HepG2 (cell line): ENCODE results near the gene LIFR. TPM values are rescaled to one million over a fixed set of nuclear protein-coding genes. Genes with fewer than 3 reads are reported as not detected.

ENCODE experiments used
- FOSL2 ChIP-seq: sonication (generic); formaldehyde crosslinking; IDR thresholded peaks from 2 replicates; pipeline ENCODE4 v1.4.0; 2020; ENCODE audit warnings: missing genetic modification reagents
- HOXA7 ChIP-seq: sonication (generic); formaldehyde crosslinking; IDR thresholded peaks from 2 replicates; pipeline ENCODE4 v1.8.1; 2022; ENCODE audit warnings: mild to moderate bottlenecking, missing genetic modification reagents, moderate library complexity
- ISL2 ChIP-seq: sonication (generic); formaldehyde crosslinking; IDR thresholded peaks from 2 replicates; pipeline ENCODE4 v1.5.0; 2020; ENCODE audit warnings: missing genetic modification reagents
- KAT8 ChIP-seq: IDR thresholded peaks from 2 replicates; pipeline ENCODE4 v1.6.1; 2016; ENCODE audit warnings: missing genetic modification reagents, missing compliant biosample characterization
- MEF2D ChIP-seq: sonication (generic); formaldehyde crosslinking; IDR thresholded peaks from 2 replicates; pipeline ENCODE4 v1.5.1; 2020; ENCODE audit warnings: mild to moderate bottlenecking, missing genetic modification reagents
- MXI1 ChIP-seq: IDR thresholded peaks from 3 replicates; pipeline ENCODE4 v1.6.1; 2012; ENCODE audit warnings: low read depth, low read length, inconsistent platforms, borderline replicate concordance
- RAD21 ChIP-seq: fragments of 450-650 bp; formaldehyde crosslinking; IDR thresholded peaks from 2 replicates; pipeline ENCODE4 v1.5.0; 2020; ENCODE audit warnings: mild to moderate bottlenecking
- REPIN1 ChIP-seq: sonication (generic); formaldehyde crosslinking; IDR thresholded peaks from 2 replicates; pipeline ENCODE4 v1.8.0; 2022; ENCODE audit warnings: missing genetic modification reagents, low read depth, mild to moderate bottlenecking, borderline replicate concordance
- SAP130 ChIP-seq: IDR thresholded peaks from 2 replicates; pipeline ENCODE4 v1.6.1; 2016; ENCODE audit warnings: low read depth
- SMC3 ChIP-seq: IDR thresholded peaks from 2 replicates; pipeline ENCODE4 v1.6.1; 2011; ENCODE audit warnings: low read length, improper control_type of control experiment
- SOX6 ChIP-seq, 2 experiments: fragments of 450-650 bp in 1 of 2; sonication (generic) in 1 of 2; formaldehyde crosslinking in 1 of 2; IDR thresholded peaks; 2 replicates each; pipeline versions ENCODE4 v1.4.0 to v1.6.1; 2017 to 2020; ENCODE audit warnings: antibody characterized with exemption in 1 of 2, mild to moderate bottlenecking in 1 of 2, missing genetic modification reagents in 1 of 2
- THAP11 ChIP-seq: IDR thresholded peaks from 2 replicates; pipeline ENCODE4 v1.6.1; 2016; ENCODE audit warnings: missing biosample characterization, missing genetic modification reagents
- ZBTB7B ChIP-seq: sonication (generic); formaldehyde crosslinking; IDR thresholded peaks from 2 replicates; pipeline ENCODE4 v1.4.0; 2020; ENCODE audit warnings: missing genetic modification reagents
- ZNF124 ChIP-seq: sonication (generic); formaldehyde crosslinking; IDR thresholded peaks from 2 replicates; pipeline ENCODE4 v1.4.0; 2020; ENCODE audit warnings: missing genetic modification reagents
- polyA plus RNA-seq, 8 experiments: library from polyadenylated mRNA; depleted of rRNA in 3 of 8; stranded (reverse) in 7 of 8; unstranded in 1 of 8; fragments of >200 nt; fragmentation: Illumina TruSeq in 4 of 8; extraction: Trizol in 4 of 8; gene quantifications; 2 replicates each; pipeline versions ENCODE4 v1.2.1 to v1.2.3, GENCODE V29; 2011 to 2016; ENCODE audit warnings: low read depth in 4 of 8, missing spikeins in 1 of 8, mixed read lengths in 1 of 8; ENCODE audit not compliant: insufficient read depth in 1 of 8
- total RNA-seq, 5 experiments: library from RNA; depleted of rRNA; stranded (reverse); fragments of >200 nt; fragmentation: Illumina TruSeq; extraction: Trizol; gene quantifications; 2 replicates each; pipeline ENCODE4 v1.2.3, GENCODE V29; 2016; ENCODE audit warnings: low read depth in 1 of 5
- TF ChIP-seq, protein P1 (sequence below): sonication (generic); formaldehyde crosslinking; IDR thresholded peaks from 2 replicates; pipeline ENCODE4 v1.4.0; 2020; ENCODE audit warnings: missing genetic modification reagents
- TF ChIP-seq, protein P2 (sequence below): sonication (generic); formaldehyde crosslinking; IDR thresholded peaks from 2 replicates; pipeline ENCODE4 v1.4.0; 2020; ENCODE audit warnings: mild to moderate bottlenecking, missing genetic modification reagents
- TF ChIP-seq, protein P3 (sequence below): IDR thresholded peaks from 2 replicates; pipeline ENCODE4 v1.6.1; 2016; ENCODE audit warnings: missing compliant biosample characterization, missing genetic modification reagents, borderline replicate concordance
- TF ChIP-seq, protein P4 (sequence below): IDR thresholded peaks from 2 replicates; pipeline ENCODE4 v1.6.1; 2018; ENCODE audit warnings: missing genetic modification reagents, mild to moderate bottlenecking, missing compliant biosample characterization
- TF ChIP-seq, protein P5 (sequence below): IDR thresholded peaks from 2 replicates; pipeline ENCODE4 v1.6.1; 2012; ENCODE audit warnings: low read depth, low read length, improper control_type of control experiment

LIFR gene
- total and polyA plus RNA-seq, 2 of the 13 experiments (the other 11 are each of a cell fraction or from before 2014, with no cell fraction given): 6.3 to 25.2 TPM

DNA sequence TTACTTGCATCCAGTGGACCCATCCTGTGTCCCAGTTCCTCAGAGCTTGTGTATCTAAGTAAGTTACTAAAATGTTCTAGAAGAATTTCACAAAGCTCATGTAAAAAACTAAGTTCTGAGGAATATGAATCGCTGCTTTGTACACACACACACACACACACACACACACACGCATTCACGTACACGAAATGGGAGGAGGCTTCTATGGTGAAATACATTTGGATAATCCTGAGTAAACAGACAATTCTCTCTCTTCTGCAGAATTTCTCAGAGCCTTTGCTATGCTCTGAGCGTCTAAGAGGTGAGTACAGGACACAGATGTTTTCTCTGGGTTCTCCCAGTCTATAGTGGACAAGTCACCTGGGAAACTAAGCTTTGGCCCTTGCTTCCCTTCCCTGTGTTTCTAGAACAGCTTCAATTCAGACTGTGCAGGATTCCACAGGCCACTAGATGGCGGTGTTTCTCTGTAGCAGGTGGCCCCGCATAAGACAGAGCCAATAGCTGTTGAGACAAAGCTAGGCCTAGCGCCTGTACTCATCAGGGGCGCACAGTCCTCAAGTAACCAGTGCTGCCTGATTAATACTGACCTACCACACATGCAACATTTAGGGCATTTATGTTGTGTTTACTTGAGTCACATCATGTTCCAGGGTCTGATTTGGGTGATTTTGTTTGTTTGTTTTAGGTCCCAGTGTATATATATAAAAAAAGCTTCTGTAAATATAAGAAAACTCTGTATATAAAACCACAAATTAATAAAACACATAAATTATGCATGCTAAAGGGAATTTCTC, 114.8 kb downstream of the LIFR start (continued):
- TF ChIP-seq, protein P1, sequence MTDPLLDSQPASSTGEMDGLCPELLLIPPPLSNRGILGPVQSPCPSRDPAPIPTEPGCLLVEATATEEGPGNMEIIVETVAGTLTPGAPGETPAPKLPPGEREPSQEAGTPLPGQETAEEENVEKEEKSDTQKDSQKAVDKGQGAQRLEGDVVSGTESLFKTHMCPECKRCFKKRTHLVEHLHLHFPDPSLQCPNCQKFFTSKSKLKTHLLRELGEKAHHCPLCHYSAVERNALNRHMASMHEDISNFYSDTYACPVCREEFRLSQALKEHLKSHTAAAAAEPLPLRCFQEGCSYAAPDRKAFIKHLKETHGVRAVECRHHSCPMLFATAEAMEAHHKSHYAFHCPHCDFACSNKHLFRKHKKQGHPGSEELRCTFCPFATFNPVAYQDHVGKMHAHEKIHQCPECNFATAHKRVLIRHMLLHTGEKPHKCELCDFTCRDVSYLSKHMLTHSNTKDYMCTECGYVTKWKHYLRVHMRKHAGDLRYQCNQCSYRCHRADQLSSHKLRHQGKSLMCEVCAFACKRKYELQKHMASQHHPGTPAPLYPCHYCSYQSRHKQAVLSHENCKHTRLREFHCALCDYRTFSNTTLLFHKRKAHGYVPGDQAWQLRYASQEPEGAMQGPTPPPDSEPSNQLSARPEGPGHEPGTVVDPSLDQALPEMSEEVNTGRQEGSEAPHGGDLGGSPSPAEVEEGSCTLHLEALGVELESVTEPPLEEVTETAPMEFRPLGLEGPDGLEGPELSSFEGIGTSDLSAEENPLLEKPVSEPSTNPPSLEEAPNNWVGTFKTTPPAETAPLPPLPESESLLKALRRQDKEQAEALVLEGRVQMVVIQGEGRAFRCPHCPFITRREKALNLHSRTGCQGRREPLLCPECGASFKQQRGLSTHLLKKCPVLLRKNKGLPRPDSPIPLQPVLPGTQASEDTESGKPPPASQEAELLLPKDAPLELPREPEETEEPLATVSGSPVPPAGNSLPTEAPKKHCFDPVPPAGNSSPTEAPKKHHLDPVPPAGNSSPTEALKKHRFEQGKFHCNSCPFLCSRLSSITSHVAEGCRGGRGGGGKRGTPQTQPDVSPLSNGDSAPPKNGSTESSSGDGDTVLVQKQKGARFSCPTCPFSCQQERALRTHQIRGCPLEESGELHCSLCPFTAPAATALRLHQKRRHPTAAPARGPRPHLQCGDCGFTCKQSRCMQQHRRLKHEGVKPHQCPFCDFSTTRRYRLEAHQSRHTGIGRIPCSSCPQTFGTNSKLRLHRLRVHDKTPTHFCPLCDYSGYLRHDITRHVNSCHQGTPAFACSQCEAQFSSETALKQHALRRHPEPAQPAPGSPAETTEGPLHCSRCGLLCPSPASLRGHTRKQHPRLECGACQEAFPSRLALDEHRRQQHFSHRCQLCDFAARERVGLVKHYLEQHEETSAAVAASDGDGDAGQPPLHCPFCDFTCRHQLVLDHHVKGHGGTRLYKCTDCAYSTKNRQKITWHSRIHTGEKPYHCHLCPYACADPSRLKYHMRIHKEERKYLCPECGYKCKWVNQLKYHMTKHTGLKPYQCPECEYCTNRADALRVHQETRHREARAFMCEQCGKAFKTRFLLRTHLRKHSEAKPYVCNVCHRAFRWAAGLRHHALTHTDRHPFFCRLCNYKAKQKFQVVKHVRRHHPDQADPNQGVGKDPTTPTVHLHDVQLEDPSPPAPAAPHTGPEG: no peak
- TF ChIP-seq REPIN1 (CRISPR knock-in tag) (peak; percentile 51; the same call in 1 of the 2 replicates), THAP11 (CRISPR knock-in tag) (peak; percentile 33; the same call in 1 of the 2 replicates), SAP130 (peak; percentile 20; the same call in 1 of the 2 replicates), ISL2 (CRISPR knock-in tag) (peak; percentile 18; the same call in 1 of the 2 replicates), ZNF124 (CRISPR knock-in tag) (0 out of 2 replicates have a peak, but pooled peaks have one; percentile 30), KAT8 (CRISPR knock-in tag) (0 out of 2 replicates have a peak, but pooled peaks have one; percentile 47), RAD21 (CRISPR knock-in tag) (peak; percentile 95), MEF2D (0 out of 2 replicates have a peak, but pooled peaks have one; percentile 28), HOXA7 (CRISPR knock-in tag) (no peak), ZBTB7B (no peak), SMC3 (peak; percentile 99), FOSL2 (peak; percentile 52; the same call in 1 of the 2 replicates), MXI1 (peak; percentile 38; the same call in 1 of the 3 replicates), SOX6 (IDR thresholded peaks at IDR 0.05) (no peak), SOX6 (CRISPR knock-in tag; IDR thresholded peaks at IDR 0.05) (peak; percentile 45)
- TF ChIP-seq, protein P2, sequence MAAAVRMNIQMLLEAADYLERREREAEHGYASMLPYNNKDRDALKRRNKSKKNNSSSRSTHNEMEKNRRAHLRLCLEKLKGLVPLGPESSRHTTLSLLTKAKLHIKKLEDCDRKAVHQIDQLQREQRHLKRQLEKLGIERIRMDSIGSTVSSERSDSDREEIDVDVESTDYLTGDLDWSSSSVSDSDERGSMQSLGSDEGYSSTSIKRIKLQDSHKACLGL (CRISPR knock-in tag): no peak
- TF ChIP-seq, protein P3, sequence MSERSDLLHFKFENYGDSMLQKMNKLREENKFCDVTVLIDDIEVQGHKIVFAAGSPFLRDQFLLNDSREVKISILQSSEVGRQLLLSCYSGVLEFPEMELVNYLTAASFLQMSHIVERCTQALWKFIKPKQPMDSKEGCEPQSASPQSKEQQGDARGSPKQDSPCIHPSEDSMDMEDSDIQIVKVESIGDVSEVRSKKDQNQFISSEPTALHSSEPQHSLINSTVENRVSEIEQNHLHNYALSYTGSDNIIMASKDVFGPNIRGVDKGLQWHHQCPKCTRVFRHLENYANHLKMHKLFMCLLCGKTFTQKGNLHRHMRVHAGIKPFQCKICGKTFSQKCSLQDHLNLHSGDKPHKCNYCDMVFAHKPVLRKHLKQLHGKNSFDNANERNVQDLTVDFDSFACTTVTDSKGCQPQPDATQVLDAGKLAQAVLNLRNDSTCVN: 0 out of 2 replicates have a peak, but pooled peaks have one; percentile 27
- TF ChIP-seq, protein P4, sequence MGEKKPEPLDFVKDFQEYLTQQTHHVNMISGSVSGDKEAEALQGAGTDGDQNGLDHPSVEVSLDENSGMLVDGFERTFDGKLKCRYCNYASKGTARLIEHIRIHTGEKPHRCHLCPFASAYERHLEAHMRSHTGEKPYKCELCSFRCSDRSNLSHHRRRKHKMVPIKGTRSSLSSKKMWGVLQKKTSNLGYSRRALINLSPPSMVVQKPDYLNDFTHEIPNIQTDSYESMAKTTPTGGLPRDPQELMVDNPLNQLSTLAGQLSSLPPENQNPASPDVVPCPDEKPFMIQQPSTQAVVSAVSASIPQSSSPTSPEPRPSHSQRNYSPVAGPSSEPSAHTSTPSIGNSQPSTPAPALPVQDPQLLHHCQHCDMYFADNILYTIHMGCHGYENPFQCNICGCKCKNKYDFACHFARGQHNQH: peak; percentile 54; the same call in 1 of the 2 replicates
- TF ChIP-seq, protein P5, sequence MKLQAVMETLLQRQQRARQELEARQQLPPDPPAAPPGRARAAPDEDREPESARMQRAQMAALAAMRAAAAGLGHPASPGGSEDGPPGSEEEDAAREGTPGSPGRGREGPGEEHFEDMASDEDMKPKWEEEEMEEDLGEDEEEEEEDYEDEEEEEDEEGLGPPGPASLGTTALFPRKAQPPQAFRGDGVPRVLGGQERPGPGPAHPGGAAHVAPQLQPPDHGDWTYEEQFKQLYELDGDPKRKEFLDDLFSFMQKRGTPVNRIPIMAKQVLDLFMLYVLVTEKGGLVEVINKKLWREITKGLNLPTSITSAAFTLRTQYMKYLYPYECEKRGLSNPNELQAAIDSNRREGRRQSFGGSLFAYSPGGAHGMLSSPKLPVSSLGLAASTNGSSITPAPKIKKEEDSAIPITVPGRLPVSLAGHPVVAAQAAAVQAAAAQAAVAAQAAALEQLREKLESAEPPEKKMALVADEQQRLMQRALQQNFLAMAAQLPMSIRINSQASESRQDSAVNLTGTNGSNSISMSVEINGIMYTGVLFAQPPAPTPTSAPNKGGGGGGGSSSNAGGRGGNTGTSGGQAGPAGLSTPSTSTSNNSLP: peak; percentile 63
